Small intestine (tissue), 7 donors: ENCODE data around the gene TRA2A. TPM values are rescaled to one million over a fixed set of nuclear protein-coding genes. Genes with fewer than 3 reads are reported as not detected.
"Not testable (repeated sequence)": the region's sequence is repeated elsewhere in the genome, so short reads cannot be mapped to it uniquely, and the experiment has no call there.

ENCODE experiments used
- DNase-seq, 2 donors: peaks; one replicate each; pipeline versions ENCODE4 v3.0.0 to v3.0.0-alpha.2; 2013
- FAIRE-seq: peaks from 2 replicates; lab custom pipeline; 2012; peaks lifted over from hg19 to GRCh38; lab: Jason Lieb, UNC
- H3K27ac ChIP-seq, 3 donors: one replicate each; pipeline ENCODE4 v1.5.1; 2013; ENCODE audit warnings: low read length in 2 of 3, mild to moderate bottlenecking in 2 of 3, control low read depth in 1 of 3, inconsistent platforms in 1 of 3, low read depth in 1 of 3, moderate library complexity in 1 of 3
- H3K27me3 ChIP-seq, 3 donors: one replicate each; pipeline ENCODE4 v1.6.1; 2013; ENCODE audit warnings: low read length in 3 of 3, inconsistent platforms in 1 of 3; ENCODE audit not compliant: control insufficient read depth in 3 of 3, insufficient read depth in 3 of 3
- H3K36me3 ChIP-seq, 3 donors: one replicate each; pipeline ENCODE4 v1.6.1; 2013; ENCODE audit warnings: low read length in 3 of 3, inconsistent platforms in 1 of 3, low read depth in 1 of 3, mild to moderate bottlenecking in 1 of 3, moderate library complexity in 1 of 3; ENCODE audit not compliant: control insufficient read depth in 3 of 3, insufficient read depth in 2 of 3
- H3K4me1 ChIP-seq, 3 donors: one replicate each; pipeline ENCODE4 v1.6.1; 2013; ENCODE audit warnings: low read length in 2 of 3, inconsistent platforms in 1 of 3, low read depth in 1 of 3, mild to moderate bottlenecking in 1 of 3, moderate library complexity in 1 of 3; ENCODE audit not compliant: control insufficient read depth in 3 of 3, insufficient read depth in 2 of 3
- H3K4me3 ChIP-seq, 3 donors: one replicate each; pipeline ENCODE4 v1.5.1; 2013; ENCODE audit warnings: low read length in 3 of 3, control low read depth in 1 of 3, inconsistent platforms in 1 of 3, low read depth in 1 of 3, mild to moderate bottlenecking in 1 of 3, moderate library complexity in 1 of 3
- H3K9me3 ChIP-seq, 2 donors: one replicate each; pipeline ENCODE4 v1.6.1; 2013; ENCODE audit warnings: low read depth in 1 of 2, low read length in 1 of 2; ENCODE audit not compliant: control insufficient read depth in 2 of 2, insufficient read depth in 1 of 2
- WGBS, 3 donors: extraction: QIAGEN DNeasy Blood & Tissue Kit; methylation state at CpG; one replicate each; pipeline ENCODE4 v1.1.7; 2013; 5-methylcytosine and 5-hydroxymethylcytosine counted together
- polyA plus RNA-seq, 4 donors: library from polyadenylated mRNA; stranded (reverse) in 3 of 4; unstranded in 1 of 4; fragments of 200-250 nt in 3 of 4; fragments of 120-200 nt in 1 of 4; gene quantifications; one replicate each; pipeline versions ENCODE4 v1.2.1 to v1.2.3, GENCODE V29; 2013
- donor health status: healthy with polysubstance abuse.
- donor health status: control.
- donor health status: control.
- donor health status: Bipolar disorder and iron deficiency.
- donor health status: healthy.

TRA2A gene
- polyA plus RNA-seq, 4 donors: 35.4 to 150 (median 47.3) TPM

GRCh38 chr7:23525611-23526010 lies 6.2 kb downstream of the TRA2A start:
- WGBS, 3 donors: 67 to 71% (median 67%) methylated on average over 7 of the region's 7 CpGs
- not testable (repeated sequence) for H3K9me3 ChIP-seq, H3K27me3 ChIP-seq, FAIRE-seq, H3K27ac ChIP-seq, DNase-seq, H3K4me3 ChIP-seq
- Histone ChIP-seq H3K36me3 (peaks cover 3 to 12% (median 4%) of the 10 kb centered on the region in 3 donors), H3K4me1 (peaks cover 1 to 16% (median 12%) of the 10 kb centered on the region in 3 donors)

DNA sequence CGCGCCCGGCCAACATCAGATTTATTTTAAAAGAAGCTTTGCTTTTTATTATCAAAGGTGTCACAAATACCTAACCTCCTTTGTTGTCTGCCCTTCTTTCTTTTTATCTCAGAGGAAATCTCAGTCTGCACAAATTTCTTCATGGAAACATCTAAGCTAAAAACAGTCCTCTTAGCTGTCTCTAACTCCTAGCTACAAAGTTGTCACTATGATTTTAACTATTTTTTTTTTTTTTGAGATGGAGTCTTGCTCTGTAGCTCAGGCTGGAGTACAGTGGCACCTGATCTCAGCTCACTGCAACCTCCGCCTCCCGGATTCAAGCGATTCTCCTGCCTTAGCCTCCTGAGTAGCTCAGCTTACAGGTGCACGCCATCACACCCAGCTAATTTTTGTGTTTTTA lies 7.3 kb downstream of the TRA2A start:
- FAIRE-seq (no peak), DNase-seq (no peak)
- peaks cover 1 to 16% (median 12%) of the 10 kb centered on the region in 3 donors for H3K4me1 ChIP-seq
- H3K36me3 ChIP-seq: peaks cover 4 to 18% (median 6%) of the 10 kb centered on the region in 3 donors
- H3K27me3 ChIP-seq: no peaks in the 10 kb centered on the region
- H3K27ac ChIP-seq: no peak overlapping the region
- 91 to 95% (median 93%) methylated on average over 7 of the region's 7 CpGs for WGBS, 3 donors
- no peak overlapping the region for H3K4me3 ChIP-seq
- H3K9me3 ChIP-seq: no peaks in the 10 kb centered on the region

GRCh38 chr7:23523486-23524075 lies 8.2 kb downstream of the TRA2A start:
- DNase-seq: no peak
- H3K9me3 ChIP-seq: no peaks in the 10 kb centered on the region
- H3K36me3 ChIP-seq: peaks cover 4 to 26% (median 9%) of the 10 kb centered on the region in 3 donors
- no peaks in the 10 kb centered on the region for H3K27me3 ChIP-seq
- H3K27ac ChIP-seq: no peak overlapping the region
- WGBS, 3 donors: 36 to 42% (median 41%) methylated on average over 2 of the region's 2 CpGs
- no peak overlapping the region for H3K4me3 ChIP-seq
- no peak for FAIRE-seq
- peaks cover 1 to 12% (median 5%) of the 10 kb centered on the region in 3 donors for H3K4me1 ChIP-seq

DNA sequence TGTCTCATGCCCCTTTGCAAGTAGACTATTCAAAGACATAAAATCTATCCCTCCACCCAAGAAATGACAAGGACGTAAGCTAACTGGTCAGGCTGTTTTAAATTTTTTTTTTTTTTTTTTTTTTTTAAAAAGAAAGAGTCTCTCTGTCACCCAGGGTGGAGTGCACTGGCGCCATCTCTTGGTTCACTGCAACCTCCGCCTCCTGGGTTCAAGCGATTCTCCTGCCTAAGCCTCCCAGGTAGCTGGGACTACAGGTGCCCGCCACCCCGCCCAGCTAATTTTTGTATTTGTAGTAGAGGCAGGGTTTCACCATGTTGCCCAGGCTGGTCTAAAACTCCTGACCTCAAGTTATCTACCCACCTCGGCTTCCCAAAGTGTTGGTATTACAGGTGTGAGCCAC lies 11.2 kb downstream of the TRA2A start:
- H3K4me3 ChIP-seq: no peak overlapping the region
- DNase-seq (no peak), FAIRE-seq (no peak)
- H3K36me3 ChIP-seq: peaks cover 12 to 55% (median 17%) of the 10 kb centered on the region in 3 donors
- H3K9me3 ChIP-seq: no peaks in the 10 kb centered on the region
- peaks cover 0 to 7% (median 0%) of the 10 kb centered on the region in 3 donors for H3K4me1 ChIP-seq
- H3K27me3 ChIP-seq: no peaks in the 10 kb centered on the region
- WGBS, 3 donors: 92 to 97% (median 96%) methylated on average over 7 of the region's 7 CpGs
- no peak overlapping the region for H3K27ac ChIP-seq

GRCh38 chr7:23514755-23515154 lies 17.0 kb downstream of the TRA2A start:
- Histone ChIP-seq H3K9me3 (no peaks in the 10 kb centered on the region), H3K27ac (no peak overlapping the region), H3K4me3 (no peak overlapping the region), H3K27me3 (no peaks in the 10 kb centered on the region), H3K4me1 (no peaks in the 10 kb centered on the region), H3K36me3 (peaks cover 14 to 75% (median 19%) of the 10 kb centered on the region in 3 donors)
- no peak for FAIRE-seq
- WGBS, 3 donors: 77 to 85% (median 77%) methylated on average over 2 of the region's 2 CpGs
- DNase-seq: no peak

DNA sequence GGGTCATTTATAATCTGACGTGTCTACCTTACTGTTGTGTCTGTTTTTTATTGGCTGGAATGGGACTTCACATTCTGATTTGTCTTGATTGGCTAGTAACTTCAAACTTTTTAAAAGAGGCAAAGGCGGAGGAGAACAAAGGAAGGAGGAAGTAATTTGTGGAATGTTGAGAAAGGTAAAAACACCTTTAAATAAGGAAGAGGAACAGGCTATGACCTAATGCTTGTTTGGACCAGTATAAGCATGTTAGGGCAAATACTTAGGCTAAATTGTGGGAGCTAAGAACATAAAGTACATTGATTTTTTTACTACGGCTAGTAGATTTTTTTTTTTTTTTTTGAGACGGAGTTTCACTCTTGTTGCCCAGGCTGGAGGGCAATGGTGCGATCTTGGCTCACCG lies 18.0 kb downstream of the TRA2A start:
- WGBS, 3 donors: 86 to 90% (median 89%) methylated on average over 6 of the region's 6 CpGs
- FAIRE-seq, H3K4me1 ChIP-seq, H3K27me3 ChIP-seq, H3K27ac ChIP-seq, DNase-seq, H3K4me3 ChIP-seq, H3K9me3 ChIP-seq: not testable (repeated sequence)
- peaks cover 16 to 77% (median 16%) of the 10 kb centered on the region in 3 donors for H3K36me3 ChIP-seq

DNA sequence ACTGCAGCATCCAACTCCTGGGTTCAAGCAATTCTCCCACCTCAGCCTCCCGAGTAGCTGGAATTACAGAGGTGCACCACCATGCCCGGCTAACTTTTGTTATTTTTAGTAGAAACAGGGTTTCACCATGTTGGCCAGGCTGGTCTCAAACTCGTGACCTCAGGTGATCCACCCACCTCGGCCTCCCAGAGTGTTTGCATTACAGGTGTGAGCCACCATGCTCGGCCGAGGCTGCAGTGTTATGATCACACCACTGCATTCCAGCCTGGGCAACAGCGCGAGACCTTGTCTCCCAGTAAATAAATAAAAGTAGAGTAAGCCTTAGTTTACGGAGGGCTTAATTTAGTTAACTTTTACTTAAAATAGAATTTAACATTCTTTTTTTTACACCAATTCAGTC lies 37.8 kb downstream of the TRA2A start:
- DNase-seq (no peak), FAIRE-seq (no peak)
- H3K27me3 ChIP-seq: no peaks in the 10 kb centered on the region
- H3K4me1 ChIP-seq: no peaks in the 10 kb centered on the region
- H3K36me3 ChIP-seq: peaks cover 0 to 11% (median 0%) of the 10 kb centered on the region in 3 donors
- 86 to 95% (median 92%) methylated on average over 9 of the region's 9 CpGs for WGBS, 3 donors
- no peak overlapping the region for H3K27ac ChIP-seq
- H3K4me3 ChIP-seq: no peak overlapping the region
- no peaks in the 10 kb centered on the region for H3K9me3 ChIP-seq

DNA sequence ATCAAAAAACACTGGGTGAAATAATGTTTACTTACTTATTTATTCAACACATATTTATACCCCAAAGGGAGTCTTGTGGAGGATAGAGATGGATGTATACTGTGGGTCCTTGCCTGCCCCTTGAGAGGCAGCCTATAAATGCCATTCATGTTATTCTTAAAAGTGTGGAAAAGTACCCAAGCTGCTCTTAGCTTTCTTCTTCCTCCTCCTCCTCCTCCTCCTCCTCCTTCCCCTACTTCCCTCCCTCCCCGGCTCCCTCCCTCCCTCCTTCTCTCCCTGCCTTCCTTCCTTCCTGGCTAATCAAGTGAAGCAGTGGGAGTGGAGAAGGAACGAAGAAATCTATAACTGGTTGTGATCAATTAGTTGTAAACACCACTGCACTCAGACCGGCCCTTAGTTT lies 40.3 kb downstream of the TRA2A start:
- no peak for DNase-seq
- Histone ChIP-seq H3K36me3 (peaks cover 0 to 8% (median 0%) of the 10 kb centered on the region in 3 donors), H3K27ac (no peak overlapping the region), H3K27me3 (no peaks in the 10 kb centered on the region), H3K9me3 (no peaks in the 10 kb centered on the region), H3K4me1 (no peaks in the 10 kb centered on the region), H3K4me3 (no peak overlapping the region)
- WGBS, 3 donors: 57 to 72% (median 63%) methylated on average over 3 of the region's 3 CpGs
- no peak for FAIRE-seq
